ENCODE results near the gene MRPL45.

GRCh38 chr17:38336838-38337237 is 39.9 kb downstream of the MRPL45 start:
- TF ChIP-seq CHD2 (IDR thresholded peaks at IDR 0.05; ENCODE audit: borderline replicate concordance, low read depth, low read length), result no peak
- no peak for TF ChIP-seq MAX (IDR thresholded peaks at IDR 0.05; ENCODE audit: low read depth, low read length)
- TF ChIP-seq CREB1 (IDR thresholded peaks at IDR 0.05; ENCODE audit: low read depth), result no peak
- no peak for TF ChIP-seq CTCF (IDR thresholded peaks at IDR 0.05 in 2 of 3, conservative IDR thresholded peaks at IDR 0.05 in 1 of 3; ENCODE audit: control insufficient read depth in 2 of 3, extremely low read depth in 1 of 3, insufficient read depth in 1 of 3, low read depth in 3 of 3, low read length in 3 of 3)
- TF ChIP-seq FOS (IDR thresholded peaks at IDR 0.05; ENCODE audit: borderline replicate concordance, extremely low read depth, insufficient read length), result no peak
- no peak for TF ChIP-seq SMC3 (IDR thresholded peaks at IDR 0.05; ENCODE audit: borderline replicate concordance, low read length)
- TF ChIP-seq RBBP5 (conservative IDR thresholded peaks at IDR 0.05), result no peak
- no peak for TF ChIP-seq RFX5 (IDR thresholded peaks at IDR 0.05; ENCODE audit: low read depth, low read length)
- no peak for TF ChIP-seq USF1 (IDR thresholded peaks at IDR 0.05; ENCODE audit: borderline replicate concordance, extremely low read length, insufficient read depth, low read depth, low read length)
- TF ChIP-seq MLLT1 (IDR thresholded peaks at IDR 0.05), result no peak

Measured in GM12878 (cell line).